Measurements from ENCODE around the gene RIN1. TPM values are rescaled to one million over a fixed set of nuclear protein-coding genes. Genes with fewer than 3 reads are reported as not detected.

Gene RIN1
- total RNA-seq, 1 donor: 19.0 TPM

DNA sequence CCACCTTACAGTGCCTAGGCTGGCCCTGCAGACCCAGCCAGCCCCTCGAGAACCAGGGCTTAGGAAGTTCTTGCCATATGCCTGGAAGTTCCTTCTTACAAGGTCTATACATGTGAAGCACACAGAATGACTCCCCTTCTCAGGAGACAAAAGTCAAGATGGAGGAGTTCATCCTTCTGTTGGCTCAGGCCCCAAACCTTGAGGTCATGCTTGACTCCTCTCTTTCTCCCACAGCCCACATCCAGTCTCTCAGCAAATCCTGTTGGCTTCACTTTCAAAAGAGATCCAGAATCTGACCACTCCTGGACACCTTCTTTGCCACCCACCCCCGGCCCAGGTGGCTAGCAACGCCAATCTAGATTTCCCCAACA lies 17.6 kb downstream of the RIN1 start:
- H3K4me3 ChIP-seq (ENCODE audit: low read depth, low read length): no peak overlapping the region
- no peak for DNase-seq (ENCODE audit: low read depth)
- TF ChIP-seq, protein P1, sequence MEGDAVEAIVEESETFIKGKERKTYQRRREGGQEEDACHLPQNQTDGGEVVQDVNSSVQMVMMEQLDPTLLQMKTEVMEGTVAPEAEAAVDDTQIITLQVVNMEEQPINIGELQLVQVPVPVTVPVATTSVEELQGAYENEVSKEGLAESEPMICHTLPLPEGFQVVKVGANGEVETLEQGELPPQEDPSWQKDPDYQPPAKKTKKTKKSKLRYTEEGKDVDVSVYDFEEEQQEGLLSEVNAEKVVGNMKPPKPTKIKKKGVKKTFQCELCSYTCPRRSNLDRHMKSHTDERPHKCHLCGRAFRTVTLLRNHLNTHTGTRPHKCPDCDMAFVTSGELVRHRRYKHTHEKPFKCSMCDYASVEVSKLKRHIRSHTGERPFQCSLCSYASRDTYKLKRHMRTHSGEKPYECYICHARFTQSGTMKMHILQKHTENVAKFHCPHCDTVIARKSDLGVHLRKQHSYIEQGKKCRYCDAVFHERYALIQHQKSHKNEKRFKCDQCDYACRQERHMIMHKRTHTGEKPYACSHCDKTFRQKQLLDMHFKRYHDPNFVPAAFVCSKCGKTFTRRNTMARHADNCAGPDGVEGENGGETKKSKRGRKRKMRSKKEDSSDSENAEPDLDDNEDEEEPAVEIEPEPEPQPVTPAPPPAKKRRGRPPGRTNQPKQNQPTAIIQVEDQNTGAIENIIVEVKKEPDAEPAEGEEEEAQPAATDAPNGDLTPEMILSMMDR (IDR thresholded peaks at IDR 0.05; ENCODE audit: insufficient read depth, low read depth, low read length): no peak

DNA sequence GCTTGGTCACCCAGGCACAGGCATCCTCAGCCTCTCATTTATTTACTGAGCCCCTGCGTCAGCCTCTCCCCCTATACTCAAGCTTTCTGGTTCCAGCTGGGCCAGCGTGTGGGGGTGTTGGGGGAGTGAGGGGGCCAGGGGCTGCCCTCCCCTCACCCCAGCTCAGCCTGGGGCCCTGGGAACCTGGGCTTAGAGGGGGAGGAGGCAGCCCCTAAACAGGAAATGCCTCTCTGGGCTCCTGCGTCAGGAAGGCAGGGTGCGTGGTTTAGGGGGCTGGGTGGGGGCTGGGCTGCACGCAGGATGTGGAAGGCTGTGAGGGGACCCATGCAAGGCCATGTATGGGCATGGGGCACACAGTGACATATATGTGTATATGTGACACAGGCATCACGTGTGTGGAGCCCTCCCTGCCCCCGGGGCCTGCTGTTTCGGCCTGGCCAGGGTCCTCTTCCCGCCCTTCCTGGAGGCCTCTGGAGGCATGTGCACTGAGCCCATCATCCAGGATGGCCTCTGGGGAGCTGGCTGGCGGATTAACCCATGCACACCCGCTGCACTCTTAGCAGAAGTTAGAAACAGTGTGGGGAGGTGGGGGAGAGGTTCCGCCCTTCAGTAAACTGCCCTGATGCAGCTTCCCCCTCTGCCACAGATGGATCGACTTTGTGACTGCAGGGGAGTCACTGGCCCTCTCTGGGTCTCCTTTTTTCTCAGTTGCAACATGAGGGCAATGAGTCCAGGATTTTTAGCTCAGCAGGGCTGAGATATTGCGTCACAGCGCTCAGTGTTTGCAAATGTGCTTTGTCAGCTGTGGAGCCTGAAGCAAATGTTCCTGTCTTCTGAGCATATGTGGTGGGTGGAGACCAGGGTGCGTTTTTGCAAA lies 18.3 kb downstream of the RIN1 start:
- no peak overlapping the region for H3K4me3 ChIP-seq (ENCODE audit: low read depth, low read length)
- DNase-seq (ENCODE audit: low read depth): peak; percentile 99
- TF ChIP-seq, protein P1 (IDR thresholded peaks at IDR 0.05; ENCODE audit: insufficient read depth, low read depth, low read length): no peak

DNA sequence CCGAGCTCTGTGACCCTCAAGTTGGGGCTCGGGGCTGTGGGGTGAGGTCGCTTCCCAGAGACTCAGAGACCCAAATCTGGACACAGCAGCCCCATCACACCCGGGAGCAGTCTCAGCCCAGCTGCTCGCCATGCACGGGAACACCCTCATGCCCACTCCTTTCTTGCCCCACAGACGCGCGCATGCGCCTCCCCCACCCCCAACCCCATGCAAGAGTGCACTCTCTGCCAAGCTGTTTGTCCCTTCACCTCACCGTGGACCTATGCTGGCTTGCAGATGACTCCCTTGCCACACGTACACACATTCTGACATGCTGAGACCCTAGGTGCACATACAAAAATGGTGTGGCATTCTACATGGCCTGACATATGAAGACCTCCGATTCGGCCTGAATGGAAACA lies 18.9 kb downstream of the RIN1 start:
- peak overlapping the region; percentile 34 for H3K4me3 ChIP-seq (ENCODE audit: low read depth, low read length)
- DNase-seq (ENCODE audit: low read depth): peak; percentile 83
- TF ChIP-seq, protein P1 (IDR thresholded peaks at IDR 0.05; ENCODE audit: insufficient read depth, low read depth, low read length): no peak

DNA sequence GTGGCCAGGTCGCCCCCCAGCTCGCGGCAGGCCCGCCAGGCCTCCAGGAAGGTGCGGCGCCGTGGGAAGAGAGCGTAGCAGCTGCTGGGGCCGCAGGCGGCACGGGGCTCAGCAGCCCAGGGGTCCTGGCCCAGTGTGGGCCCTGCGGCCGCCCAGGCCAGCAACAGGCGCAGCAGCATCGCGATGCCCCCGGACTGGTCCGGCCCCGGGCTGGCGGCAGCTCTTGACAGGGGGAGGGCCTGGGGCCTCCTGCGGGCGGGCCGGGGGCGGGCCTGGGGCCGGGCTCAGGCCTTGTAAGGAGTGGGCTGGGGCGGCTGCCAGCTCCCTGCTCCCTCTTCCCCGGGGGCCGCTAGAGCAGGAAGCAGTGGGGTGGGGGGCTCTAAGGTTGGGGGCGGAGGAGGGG lies 19.4 kb downstream of the RIN1 start, which contains the start of gene CD248:
Gene CD248 (minus strand): TSS at position 196 of the 403 bp plus-strand sequence. CDS start 17 bp downstream, at position 179.
- DNase-seq (ENCODE audit: low read depth): peak; percentile 92
- peak within 1 kb of the TSS; percentile 91 for H3K4me3 ChIP-seq (ENCODE audit: low read depth, low read length)
- TF ChIP-seq, protein P1 (IDR thresholded peaks at IDR 0.05; ENCODE audit: insufficient read depth, low read depth, low read length): no peak

DNA sequence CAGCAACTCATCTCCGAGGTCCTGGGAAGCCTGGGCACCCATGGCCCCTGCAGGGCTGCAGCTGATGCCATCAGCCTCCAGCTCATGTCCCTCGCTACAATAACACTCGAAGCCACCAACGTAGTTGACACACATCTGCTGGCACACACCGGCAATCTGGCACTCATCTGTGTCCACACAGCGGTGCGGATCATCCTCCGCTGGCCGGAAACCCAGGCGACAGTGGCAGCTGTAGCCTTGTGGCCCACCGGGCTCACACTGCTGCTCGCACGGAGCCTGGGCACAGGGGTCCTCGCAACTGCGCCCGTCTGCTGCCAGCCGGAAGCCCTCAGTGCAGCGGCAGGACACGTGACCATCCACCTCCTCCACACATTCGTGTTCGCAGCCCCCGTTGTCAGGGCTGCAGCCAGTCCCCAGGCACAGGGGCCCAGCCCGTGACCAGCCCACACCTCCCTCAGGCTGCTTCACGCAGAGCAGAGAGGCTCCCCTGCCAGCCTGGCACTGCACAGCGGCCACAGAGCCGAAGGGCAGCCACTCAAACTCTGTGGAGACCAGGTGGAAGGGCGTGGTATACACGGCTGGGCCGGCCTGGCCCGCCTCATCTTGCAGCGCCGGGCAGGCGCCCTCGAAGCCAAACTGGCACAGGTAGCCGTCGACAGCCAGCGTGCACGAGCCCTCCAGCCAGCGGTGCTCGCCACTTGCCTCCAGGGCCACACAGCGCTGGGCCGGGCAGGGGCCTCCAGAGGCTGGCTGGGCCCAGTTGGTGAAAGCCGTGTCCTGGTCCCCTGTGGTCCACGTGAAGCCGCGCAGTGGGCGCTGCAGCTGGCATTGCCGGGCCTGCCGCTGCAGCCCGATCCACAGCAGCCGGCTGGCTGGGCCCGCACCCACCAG lies 20.1 kb downstream of the RIN1 start:
- H3K4me3 ChIP-seq (ENCODE audit: low read depth, low read length): peak overlapping the region; percentile 91
- DNase-seq (ENCODE audit: low read depth): peak; percentile 44
- TF ChIP-seq, protein P1 (IDR thresholded peaks at IDR 0.05; ENCODE audit: insufficient read depth, low read depth, low read length): no peak

DNA sequence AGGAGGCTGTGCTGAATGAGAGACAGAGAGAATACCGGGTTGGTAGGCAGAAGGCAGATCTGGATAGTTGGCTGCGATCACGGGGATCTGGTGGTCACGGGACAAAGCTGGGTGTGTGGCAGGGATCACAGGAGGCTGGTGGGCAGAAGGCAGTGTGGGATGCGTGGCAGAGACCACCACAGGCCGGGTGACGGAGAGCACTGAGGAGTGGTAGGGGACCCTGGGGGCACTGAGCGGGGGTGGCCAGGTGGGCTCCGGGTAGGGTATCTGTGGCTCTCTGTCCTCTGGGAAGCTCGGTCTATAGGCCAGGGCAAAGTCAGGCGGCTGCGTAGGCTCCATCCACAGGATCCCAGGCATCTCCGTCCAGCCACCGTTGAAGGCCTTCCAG lies 20.7 kb downstream of the RIN1 start:
- peak; percentile 40 for DNase-seq (ENCODE audit: low read depth)
- H3K4me3 ChIP-seq (ENCODE audit: low read depth, low read length): peak overlapping the region; percentile 91

More for the DNA sequence above, 20.7 kb downstream of the RIN1 start:
- TF ChIP-seq, protein P1 (IDR thresholded peaks at IDR 0.05; ENCODE audit: insufficient read depth, low read depth, low read length): no peak
